Stimulated activated CD8-positive, alpha-beta memory T cell treated with anti-CD3 and anti-CD28 coated beads, Interleukin-15, amount 100 ng/mL, for 48 hours (primary cell): ENCODE results near the gene CFAP43.
"Not testable (repeated sequence)": the region's sequence is repeated elsewhere in the genome, so short reads cannot be mapped to it uniquely, and the experiment has no call there.

Experiments
- DNase-seq, 2 donors: peaks; one replicate each; pipeline ENCODE4 v3.0.0-alpha.2; 2020; ENCODE audit warnings: low read depth in 2 of 2

The CFAP43 gene

DNA sequence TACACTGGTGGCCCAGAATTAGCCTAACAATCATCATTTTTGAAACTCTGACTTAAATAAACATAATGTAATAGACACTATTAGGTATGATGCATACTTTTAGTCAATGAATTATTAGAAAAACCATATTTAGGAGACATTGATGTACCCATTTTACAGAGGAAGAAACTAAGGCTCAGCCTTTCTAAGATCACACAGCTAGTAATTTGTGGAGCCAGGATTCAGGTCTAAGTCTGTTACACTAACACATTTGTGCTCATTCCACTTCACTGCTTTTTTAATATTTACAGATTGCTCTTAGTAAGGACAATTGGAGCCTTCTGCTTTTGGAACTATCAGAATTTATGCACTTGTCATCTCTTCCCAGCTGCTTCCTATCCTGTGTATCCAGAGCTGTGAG, 8.9 kb downstream of the CFAP43 start:
- DNase-seq = no peak

DNA sequence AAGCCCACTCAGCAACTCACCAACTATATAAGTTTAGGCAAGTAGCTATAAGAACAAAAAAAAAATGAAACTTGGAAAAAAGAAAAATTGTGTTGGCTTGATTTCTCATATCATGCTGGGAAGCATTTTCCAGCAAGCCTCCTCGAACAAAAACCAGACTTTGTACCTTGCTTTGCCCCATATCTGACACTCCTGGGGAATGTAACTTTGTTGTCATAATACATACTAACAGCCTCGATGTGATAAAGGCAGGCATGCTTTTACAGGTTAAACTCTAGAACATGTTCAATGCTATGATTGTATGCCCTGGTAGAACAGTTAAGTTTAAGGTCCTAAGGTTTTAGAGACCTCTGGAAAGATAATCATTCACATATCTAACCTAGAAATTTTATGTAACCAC, 11.6 kb downstream of the CFAP43 start:
- DNase-seq = no peak

DNA sequence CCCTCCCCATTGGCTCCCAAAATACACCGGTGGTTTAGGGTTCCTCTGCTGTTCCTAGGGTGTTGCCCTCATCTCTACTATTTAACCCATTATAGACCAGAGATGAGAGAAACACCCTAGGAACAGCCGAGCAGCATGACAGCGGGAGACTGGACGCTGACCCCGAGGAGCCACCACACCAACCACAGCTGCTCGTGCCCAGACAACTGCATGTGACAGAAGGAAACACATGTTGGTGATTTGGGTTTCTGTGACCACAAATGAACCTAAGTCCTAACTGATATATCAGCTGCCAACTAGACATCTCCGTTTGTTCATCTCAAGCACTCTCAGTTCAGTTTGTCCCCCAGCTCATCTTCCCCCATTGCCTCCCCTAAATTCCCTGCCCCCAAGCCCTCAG, 13.4 kb downstream of the CFAP43 start:
- no peak for DNase-seq

DNA sequence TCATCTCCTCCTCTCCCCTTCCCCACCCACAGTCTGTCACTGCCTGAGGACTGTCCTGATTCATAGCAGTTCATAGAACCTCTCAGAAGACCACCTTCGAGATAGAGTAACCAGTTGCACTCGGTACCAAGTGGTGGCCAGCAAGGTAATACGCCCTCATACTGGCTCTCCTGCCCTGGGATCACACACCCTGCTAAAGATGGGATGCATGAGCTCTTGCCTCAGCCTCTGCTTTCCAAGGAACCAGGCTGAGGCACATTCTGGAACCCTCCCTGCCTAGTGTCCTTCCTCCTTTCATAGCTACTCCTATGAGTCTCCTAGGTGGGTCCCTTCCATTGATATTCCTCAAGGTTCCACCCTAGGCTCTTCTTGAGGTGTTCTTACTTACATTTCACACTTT, 15.5 kb downstream of the CFAP43 start:
- no peak for DNase-seq

DNA sequence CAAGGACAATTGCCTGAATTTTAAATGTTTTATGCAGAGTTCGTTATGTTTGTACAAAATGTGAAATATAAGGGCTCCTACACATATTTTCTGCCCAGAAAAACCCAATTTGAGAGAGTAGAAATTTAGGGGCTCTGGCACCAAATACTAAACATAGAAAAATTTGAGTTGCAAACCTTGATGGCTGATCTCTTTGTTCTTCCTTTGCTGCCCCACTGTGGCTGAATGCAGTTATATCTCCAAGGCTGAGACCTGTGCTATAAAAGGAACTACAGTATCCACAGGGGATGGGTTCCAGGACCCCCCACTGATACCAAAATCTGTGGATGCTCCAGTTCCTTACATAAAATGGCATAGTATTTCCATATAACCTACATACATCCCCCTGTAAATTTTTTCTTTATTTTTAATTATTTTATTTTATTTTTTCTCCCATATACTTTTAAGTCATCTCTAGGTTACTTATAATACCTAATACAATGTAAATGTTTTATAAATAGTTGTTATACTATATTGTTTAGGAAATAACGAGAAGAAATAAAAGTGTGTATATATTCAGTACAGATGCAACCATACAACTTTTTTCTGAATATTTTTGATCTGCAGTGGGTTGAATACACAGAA, 22.5 kb downstream of the CFAP43 start:
- no peak for DNase-seq

DNA sequence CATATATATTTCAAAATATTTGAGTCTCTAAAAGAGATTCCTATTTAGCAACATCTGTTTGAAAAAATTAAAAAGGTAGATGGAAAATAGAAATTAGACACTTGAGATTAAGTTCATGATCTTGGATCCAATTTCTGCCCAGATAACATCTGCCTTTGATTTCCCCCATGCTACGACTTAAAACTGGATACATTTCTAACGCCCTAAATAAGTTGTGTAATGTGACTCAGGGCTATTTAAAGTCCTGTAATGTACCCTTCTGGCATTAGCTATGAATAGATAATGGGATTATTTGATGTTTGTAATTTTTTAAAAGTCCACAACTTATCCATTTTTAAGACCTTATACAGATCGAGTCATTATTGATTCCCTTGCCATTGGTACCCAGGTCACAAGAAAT, 23.4 kb downstream of the CFAP43 start:
- DNase-seq = no peak

DNA sequence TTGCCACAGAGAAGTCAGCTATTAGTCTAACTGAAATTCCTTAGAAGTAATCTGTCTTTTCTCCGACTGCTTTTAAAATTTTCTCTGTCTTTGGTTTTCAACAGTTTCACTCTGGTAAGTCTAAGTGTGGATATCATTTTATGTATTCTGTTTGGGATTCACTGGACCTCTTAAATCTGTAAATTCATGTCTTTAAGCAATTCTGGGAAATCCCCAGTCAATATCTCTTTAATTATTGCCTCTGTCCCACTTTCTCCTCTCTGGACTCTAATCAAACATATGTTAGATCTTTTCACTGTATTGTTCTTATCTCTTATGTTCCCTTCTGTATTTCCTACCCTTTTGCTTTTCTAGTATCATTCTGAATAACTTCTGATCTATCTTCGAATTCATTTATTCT, 29.9 kb downstream of the CFAP43 start:
- no peak for DNase-seq

DNA sequence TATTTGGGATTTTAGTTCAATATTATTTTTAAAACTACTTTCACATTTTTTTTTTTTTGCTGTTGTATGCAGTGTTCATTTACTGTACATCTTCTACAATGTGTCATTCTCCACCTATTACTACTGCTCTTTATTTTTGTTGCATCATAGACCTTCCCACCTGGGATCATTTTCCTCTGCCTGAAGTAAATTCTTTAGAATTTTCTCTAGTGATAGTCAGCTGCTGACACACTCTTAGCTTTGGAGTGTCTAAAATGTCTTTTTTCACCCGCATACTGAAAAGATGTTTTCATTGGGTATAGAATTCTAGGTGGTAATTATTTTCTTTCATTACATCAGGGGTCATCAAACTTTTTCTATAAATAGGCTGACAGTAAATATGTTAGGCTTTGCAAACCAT, 30.5 kb downstream of the CFAP43 start:
- DNase-seq = no peak

DNA sequence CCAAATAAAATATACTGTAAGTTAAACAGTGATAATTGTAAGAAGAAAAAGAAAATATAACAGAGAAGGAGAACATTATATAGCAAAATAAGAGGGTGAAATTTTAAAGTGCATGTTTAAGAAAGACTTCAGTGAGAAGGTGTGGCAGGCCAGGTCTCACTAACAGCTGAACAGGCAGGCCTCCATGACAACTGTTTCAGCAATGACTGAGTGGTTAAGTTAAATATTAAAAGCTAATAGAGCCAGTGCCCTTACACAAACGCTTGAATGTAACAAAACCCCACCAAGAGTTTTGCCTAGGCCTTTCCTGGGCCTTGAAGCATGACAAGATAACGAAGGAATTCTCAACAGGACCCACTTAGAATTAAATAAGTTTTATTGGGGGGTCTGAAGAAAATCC, 32.6 kb downstream of the CFAP43 start:
- DNase-seq = no peak

DNA sequence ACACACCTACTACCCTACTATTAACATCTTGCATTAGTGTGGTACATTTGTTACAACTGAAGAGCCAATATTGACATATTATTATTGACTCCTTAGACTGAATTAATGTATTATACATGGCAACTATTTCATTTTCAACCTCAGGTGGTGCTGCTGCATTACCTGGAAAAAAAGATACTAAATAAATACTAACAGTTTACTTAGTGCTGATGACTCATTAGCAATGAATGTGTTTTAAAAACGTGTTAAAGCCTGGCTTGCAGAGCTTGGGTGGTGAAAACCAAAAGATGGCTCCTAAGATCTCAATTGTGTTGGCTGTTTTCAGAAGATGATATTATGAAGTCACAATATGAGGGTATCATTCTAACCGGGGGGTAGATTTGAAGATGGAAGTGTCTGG, 34.8 kb downstream of the CFAP43 start:
- no peak for DNase-seq

DNA sequence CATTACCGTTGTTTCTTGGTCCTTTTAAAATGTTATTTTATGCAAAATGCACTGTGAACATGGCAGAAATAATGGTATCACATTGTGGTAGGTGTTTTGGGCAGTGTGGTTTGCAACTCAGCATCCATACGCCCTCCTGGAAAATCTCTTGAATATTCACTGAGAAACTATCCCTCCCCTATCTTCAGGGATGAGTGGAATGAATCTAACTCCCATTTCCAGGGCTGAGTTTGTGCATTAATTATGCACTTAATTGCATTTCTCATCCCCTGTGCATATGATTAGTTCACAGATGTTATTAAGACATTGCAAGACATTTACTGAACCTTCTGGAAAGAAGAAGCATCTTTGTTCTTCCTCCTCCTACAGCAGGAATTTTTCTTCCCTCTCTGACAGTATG, 36.5 kb downstream of the CFAP43 start:
- no peak for DNase-seq

DNA sequence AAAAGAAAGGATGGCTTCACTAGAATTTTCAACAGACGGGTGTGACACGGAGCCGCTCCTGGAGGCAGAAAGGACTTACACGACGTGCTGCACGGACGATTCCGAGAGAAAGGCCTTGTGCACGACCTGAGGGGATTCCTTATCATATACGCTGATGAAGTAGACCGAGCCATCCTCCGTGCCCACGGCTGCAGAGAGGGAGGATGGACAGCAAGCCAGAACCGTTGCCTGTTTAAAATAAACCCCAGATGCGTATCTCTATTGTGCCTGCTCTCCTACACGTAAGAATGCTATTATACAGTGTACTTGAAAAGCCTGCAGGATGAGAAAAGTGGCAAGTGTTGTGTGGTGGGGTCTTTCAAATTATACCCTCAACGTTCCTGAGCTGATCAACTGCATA, 38.4 kb downstream of the CFAP43 start:
- DNase-seq = no peak

DNA sequence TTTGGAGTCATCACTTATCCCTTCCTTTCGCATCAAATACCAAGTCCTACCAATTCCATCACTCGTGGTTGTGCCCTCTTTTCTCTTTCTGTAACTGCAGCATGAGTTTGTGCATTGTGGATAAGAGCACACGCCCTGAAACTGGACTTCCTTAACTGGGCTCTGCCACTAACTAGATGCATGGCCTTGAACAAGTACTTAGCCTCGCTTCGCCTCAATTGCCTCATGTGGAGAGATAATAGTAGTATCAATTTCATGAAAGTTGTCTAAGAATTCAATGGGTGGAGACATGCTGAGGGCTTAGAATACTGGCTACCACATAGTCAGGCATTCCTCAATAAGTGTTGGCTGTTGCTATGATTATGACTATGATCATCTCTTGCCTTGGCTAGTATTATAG, 41.5 kb downstream of the CFAP43 start:
- no peak for DNase-seq

DNA sequence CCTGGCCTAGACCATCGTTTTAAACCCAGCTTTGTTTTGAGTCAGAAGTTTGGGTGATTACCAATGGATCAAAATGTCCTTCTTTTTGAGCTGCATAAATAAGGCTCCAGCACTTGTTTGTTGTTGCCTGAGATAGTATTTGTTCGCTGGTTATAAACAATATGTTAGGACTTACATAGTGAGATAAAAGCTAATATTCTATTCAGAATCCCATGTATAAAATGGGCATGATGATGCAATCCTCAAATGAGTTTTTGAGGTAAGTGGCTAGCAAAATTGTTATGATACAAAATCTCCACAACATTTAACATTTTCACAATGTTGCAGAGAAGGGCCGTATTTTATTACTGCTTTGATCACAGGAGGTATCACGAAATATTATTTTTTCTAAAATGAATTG, 48.5 kb downstream of the CFAP43 start:
- DNase-seq = no peak

DNA sequence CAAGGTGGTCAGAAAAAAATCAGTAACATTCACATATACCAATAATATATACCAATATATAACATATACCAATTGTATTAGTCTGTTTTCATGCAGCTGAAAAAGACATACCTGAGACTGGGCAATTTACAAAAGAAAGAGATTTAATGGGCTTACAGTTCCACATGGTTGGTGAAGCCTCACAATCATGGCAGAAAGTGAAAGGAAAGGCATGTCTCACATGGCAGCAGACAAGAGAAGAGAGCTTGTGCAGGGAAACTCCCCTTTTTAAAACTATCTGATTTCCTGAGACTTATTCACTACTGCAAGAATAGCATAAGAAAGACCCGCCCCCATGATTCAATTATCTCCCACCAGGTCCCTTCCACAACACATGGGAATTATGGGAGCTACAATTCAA, 58.0 kb downstream of the CFAP43 start:
- not testable (repeated sequence) for DNase-seq

DNA sequence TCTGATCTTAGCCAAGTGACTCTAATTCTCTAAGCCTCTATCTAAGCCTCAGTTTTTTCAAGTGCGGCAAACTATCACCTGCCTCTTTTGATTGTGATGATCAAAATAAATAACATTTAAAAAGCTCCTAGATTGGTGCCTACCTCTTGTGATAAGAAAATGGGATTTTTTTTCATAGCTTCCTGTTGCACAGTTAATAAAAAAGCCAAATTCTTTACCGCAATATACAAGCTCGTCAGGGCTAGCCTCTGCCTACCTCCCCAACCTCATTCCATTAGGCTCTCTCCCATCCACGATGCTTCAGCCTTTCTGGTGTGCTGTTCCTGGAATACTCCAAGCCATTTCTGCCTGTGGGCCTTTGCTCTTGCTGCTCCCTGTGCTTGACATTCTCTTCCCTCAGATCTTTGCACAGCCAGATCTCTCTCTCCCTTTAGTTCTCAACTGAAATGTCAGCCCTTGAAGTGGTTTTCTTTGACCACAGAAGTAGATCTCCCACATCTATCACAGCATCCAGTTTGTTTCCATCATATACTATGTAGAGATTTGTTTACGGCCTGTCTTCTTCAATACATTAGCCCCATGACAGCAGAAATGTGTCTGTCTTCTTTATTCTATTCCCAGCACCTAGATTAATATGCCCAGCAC, 61.4 kb downstream of the CFAP43 start:
- DNase-seq = no peak

DNA sequence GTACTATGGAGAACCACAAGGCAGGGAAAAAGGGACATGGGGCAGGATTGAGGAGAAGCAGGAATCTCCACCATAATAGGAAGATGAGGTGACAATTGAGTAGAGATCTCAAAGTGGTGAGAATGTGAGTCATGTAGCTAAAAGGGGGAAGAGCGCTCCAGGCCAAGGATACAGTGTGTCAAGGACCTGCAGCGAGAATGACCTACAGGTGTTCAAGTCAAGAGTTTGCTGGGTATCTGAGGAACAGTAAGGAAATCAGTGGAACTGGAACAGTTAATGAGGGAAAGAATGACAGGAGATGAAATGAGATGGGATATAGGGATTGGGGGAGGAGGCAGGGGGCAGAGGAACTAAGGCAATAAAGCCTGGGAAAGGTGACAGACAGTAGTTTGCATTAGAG, 76.6 kb downstream of the CFAP43 start:
- DNase-seq = no peak

DNA sequence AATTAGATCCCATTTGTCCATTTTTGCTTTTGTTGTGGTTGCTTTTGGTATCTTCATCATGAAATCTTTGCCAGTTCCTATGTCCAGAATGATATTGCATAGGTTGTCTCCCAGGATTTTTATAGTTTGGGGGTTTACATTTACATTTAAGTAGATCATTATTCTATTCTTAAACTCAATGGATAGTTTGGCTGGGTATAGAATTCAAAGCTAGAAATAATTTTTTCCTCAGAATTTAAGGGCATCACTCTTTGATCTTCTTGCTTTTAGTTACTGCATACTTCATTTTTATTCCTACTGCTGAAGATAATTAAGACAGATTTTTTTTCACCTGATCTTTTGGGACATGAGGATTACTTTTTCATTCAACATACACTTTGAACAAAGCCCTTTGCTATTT, 80.4 kb downstream of the CFAP43 start:
- DNase-seq = no peak

DNA sequence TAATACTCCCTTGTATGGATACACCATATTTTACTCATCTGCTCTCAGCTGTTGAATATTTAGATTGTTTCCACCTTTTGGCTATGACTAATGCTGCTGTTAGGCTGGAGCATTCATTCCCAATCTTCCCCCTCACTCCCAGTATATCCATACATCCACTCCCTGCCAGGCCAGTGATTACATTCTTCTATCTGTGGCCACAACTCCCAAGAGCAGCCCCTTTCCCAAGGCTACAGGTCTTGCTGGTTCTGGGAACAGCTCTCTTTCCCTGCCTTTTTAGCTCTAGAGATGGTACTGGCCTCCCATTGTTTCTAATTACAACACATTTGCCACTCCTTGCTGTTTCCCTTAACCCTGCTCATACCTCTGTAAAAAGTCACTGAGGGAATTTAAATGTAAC, 82.0 kb downstream of the CFAP43 start:
- DNase-seq = no peak

DNA sequence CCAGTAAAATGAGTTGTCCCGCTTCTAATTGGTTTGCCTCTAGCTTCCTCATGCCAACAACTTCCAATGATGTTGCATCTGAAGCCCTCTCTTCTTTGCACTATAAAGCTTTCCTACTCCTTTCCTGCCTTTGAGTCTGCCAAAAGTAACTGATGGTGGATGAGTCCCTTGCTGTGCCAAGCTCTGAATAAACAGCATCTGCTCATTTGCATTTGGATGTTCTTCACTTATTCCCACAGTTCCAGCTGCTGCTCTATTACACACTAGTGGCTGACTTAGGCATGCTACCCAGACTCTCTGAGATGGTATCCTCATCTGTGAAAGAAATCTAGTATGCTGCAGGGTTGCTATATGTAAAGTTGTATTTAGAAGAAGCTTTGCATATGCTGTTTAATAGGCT, 85.3 kb downstream of the CFAP43 start:
- no peak for DNase-seq

DNA sequence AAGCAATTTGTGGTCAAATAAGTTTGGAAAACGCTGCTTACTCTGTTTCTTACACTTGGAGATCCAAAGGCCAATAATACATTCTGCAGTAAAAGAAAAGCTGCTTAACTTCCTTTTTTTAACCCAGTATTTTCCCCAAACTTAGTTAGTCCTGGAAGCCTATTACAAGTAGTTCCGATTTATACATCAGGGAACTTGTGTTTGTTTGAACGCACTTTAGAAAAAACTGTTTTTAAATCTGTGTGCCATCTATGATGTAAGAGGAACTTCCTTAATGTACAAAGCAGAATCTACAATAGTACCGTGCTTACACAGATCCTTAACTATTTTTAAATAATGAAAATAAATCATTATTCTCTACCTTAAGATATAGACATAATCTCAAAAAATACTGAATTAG, 87.2 kb downstream of the CFAP43 start:
- no peak for DNase-seq

DNA sequence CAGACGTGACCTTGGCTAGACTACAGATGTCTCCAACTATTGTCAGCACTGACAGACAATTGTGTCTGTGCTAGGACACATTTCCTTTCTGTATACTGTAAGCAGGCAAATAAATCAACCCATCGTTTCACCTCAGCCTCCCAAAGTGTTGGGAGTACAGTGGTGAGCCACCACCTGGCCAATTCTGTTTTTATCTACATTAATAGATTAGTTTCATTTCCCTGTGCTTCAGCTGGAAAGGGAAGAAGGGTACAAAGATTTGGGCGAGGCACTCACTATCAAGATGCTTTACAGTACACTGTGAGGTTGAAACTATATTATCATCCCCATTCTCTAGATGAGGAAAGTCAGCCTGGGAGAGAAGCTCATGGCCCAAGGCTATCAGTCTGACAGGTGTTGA, 88.3 kb downstream of the CFAP43 start:
- DNase-seq = no peak

DNA sequence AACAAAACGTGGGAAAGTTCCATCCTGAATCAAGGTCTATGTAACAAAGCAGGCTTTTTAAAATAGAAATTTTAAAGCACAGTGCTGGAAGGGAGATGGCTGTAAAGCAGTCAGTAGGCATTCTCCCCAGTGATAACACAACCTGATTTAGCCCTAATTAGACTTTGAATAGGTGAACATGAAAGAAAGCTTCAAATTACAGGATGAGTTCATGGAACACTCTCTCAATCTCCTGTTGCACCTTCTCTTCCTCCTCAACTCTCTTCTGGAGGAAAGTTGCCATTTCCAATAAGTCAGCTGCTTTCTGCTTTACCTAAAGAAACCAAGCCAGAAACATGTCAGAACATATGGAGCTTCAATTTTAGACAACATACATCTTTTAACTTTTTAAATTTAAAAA, 90.1 kb downstream of the CFAP43 start:
- DNase-seq = no peak

DNA sequence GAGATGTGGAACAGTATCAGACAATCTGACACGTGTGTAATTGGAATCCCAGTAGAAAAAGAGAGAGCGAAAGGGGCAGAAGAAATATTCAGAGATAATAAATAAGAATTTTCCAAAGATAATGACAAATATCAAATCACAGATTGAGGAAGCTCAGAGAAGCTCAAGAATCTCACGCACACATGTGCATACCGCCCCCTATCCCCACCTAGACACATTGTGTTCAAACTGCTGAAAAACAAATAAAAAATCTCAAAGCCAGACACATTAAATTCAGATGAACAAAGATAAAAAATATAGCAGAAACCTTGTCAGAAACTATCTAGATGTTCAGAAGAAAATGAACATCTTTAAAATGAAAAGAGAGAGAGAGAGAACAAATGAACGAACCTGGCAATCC, 92.9 kb downstream of the CFAP43 start:
- DNase-seq = no peak
